MM.1S (cell line): Measurements from ENCODE around the gene MXI1.
A peak's percentile ranks its signal among the peaks of the same experiment; 100 is the strongest.

Source experiments
- DNase-seq: peaks from one replicate; pipeline ENCODE4 v3.0.0-alpha.2; 2015
- H2AFZ ChIP-seq: fragments of 300-600 bp; sonication (generic); 2 replicates; pipeline ENCODE4 v1.6.0; 2016; ENCODE audit warnings: antibody characterized with exemption, low read length
- H3F3A ChIP-seq: fragments of 300-600 bp; sonication (generic); 2 replicates; pipeline ENCODE4 v1.6.1; 2016; ENCODE audit warnings: mild to moderate bottlenecking, antibody characterized with exemption, low read length, moderate library complexity, mixed read lengths; ENCODE audit not compliant: insufficient read depth
- H3K27ac ChIP-seq: fragments of 300-600 bp; sonication (generic); 2 replicates; pipeline ENCODE4 v1.5.1; 2016; ENCODE audit warnings: mild to moderate bottlenecking, low read length
- H3K27me3 ChIP-seq: fragments of 300-600 bp; sonication (generic); replicated peaks from 2 replicates; pipeline ENCODE4 v1.6.0; 2016; ENCODE audit warnings: low read length; ENCODE audit not compliant: insufficient read depth
- H3K36me3 ChIP-seq: fragments of 300-600 bp; sonication (generic); replicated peaks from 2 replicates; pipeline ENCODE4 v1.6.1; 2016; ENCODE audit warnings: mild to moderate bottlenecking, low read length, mixed read lengths; ENCODE audit not compliant: insufficient read depth
- H3K4me1 ChIP-seq: fragments of 300-600 bp; sonication (generic); 2 replicates; pipeline ENCODE4 v1.6.1; 2016; ENCODE audit warnings: low read length, mixed read lengths
- H3K4me2 ChIP-seq: fragments of 300-600 bp; sonication (generic); 2 replicates; pipeline ENCODE4 v1.6.0; 2016; ENCODE audit warnings: low read depth, low read length
- H3K4me3 ChIP-seq: fragments of 300-600 bp; sonication (generic); 2 replicates; pipeline ENCODE4 v1.5.1; 2016; ENCODE audit warnings: low read length, mixed read lengths
- H3K79me2 ChIP-seq: fragments of 300-600 bp; sonication (generic); 2 replicates; pipeline ENCODE4 v1.6.1; 2016; ENCODE audit warnings: mixed run types, low read length, mixed read lengths
- H3K9ac ChIP-seq: fragments of 300-600 bp; sonication (generic); 2 replicates; pipeline ENCODE4 v1.6.1; 2016; ENCODE audit warnings: low read length, mixed read lengths
- H3K9me2 ChIP-seq: fragments of 300-600 bp; sonication (generic); replicated peaks from 2 replicates; pipeline ENCODE4 v1.6.1; 2016; ENCODE audit warnings: mild to moderate bottlenecking, low read length, mixed read lengths; ENCODE audit not compliant: insufficient read depth
- H3K9me3 ChIP-seq: fragments of 300-600 bp; sonication (generic); replicated peaks from 2 replicates; pipeline ENCODE4 v1.6.1; 2016; ENCODE audit warnings: mild to moderate bottlenecking, low read length, mixed read lengths; ENCODE audit not compliant: insufficient read depth
- H4K20me1 ChIP-seq: fragments of 300-600 bp; sonication (generic); 2 replicates; pipeline ENCODE4 v1.6.1; 2016; ENCODE audit warnings: mild to moderate bottlenecking, low read length, moderate library complexity, mixed read lengths; ENCODE audit not compliant: insufficient read depth
- EZH2 ChIP-seq: fragments of 300-600 bp; sonication (generic); optimal IDR thresholded peaks from 2 replicates; pipeline ENCODE3; 2017; ENCODE audit warnings: low read depth, mild to moderate bottlenecking, antibody characterized with exemption, low read length, mixed read lengths
- EZH2phosphoT487 ChIP-seq: fragments of 300-600 bp; sonication (generic); IDR thresholded peaks from 2 replicates; pipeline ENCODE4 v1.6.1; 2018; ENCODE audit warnings: antibody characterized with exemption, low read length
- TF ChIP-seq, protein P1 (sequence below): fragments of 300-600 bp; sonication (generic); IDR thresholded peaks from 2 replicates; pipeline ENCODE4 v1.5.1; 2016; ENCODE audit warnings: antibody characterized with exemption, low read length, mixed read lengths

MXI1 gene

DNA sequence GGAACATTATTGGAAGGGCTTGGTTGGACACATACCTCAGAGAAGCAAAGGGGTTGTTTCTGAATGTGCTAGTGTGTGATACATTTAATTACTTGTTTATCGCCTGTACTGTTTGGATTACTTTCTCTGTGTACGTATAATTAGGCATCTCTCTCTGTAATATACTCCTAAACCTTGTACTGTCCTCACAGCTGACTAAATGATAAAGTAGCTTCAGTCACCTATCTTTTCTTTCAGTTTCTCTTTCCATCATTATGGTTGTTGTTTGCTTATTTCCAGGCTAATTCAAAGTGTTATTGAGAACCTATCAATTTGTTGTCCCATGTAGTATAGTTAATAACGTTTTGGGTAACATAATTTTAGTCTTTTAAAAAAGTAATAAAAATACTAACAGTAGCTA is 34.0 kb downstream of the MXI1 start:
- peak overlapping the region; percentile 90 for H3K4me2 ChIP-seq
- no peaks in the 10 kb centered on the region for H4K20me1 ChIP-seq

DNA sequence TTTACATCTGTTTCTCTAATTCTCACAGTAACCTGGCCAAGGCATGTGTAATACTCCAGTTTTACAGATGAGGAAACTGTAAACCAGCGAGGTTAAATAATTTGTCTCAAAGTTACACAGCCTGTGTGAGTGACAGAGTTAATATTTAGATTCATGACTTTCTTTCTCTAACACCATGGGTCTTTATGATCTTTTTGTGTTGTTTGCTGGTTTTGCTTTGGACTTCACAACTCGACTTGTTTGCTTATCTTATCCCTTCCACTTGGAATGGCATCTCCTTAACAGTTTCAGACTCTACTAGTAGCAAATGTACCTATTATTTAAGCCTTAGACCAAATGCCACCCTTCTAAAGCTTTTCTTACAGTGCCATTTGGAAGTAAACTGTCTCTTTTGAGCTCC is 34.4 kb downstream of the MXI1 start:
- TF ChIP-seq, protein P1, sequence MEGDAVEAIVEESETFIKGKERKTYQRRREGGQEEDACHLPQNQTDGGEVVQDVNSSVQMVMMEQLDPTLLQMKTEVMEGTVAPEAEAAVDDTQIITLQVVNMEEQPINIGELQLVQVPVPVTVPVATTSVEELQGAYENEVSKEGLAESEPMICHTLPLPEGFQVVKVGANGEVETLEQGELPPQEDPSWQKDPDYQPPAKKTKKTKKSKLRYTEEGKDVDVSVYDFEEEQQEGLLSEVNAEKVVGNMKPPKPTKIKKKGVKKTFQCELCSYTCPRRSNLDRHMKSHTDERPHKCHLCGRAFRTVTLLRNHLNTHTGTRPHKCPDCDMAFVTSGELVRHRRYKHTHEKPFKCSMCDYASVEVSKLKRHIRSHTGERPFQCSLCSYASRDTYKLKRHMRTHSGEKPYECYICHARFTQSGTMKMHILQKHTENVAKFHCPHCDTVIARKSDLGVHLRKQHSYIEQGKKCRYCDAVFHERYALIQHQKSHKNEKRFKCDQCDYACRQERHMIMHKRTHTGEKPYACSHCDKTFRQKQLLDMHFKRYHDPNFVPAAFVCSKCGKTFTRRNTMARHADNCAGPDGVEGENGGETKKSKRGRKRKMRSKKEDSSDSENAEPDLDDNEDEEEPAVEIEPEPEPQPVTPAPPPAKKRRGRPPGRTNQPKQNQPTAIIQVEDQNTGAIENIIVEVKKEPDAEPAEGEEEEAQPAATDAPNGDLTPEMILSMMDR = no peak
- no peak for TF ChIP-seq EZH2
- no peak for DNase-seq
- Histone ChIP-seq H3K79me2 (peaks cover 21% of the 10 kb centered on the region), H3K4me2 (peak overlapping the region; percentile 90), H3K27ac (no peak overlapping the region), H3F3A (no peaks in the 10 kb centered on the region), H3K36me3 (no peaks in the 10 kb centered on the region), H3K9me2 (no peaks in the 10 kb centered on the region), H3K27me3 (no peaks in the 10 kb centered on the region), H3K4me1 (peaks cover 17% of the 10 kb centered on the region), H3K4me3 (peak overlapping the region; percentile 39), H3K9me3 (no peaks in the 10 kb centered on the region), H3K9ac (peak overlapping the region; percentile 12; the same call in 1 of the 2 replicates), H4K20me1 (no peaks in the 10 kb centered on the region), H2AFZ (peak overlapping the region; percentile 16; the same call in 1 of the 2 replicates)

More for the DNA sequence above, 34.0 kb downstream of the MXI1 start:
- no peaks in the 10 kb centered on the region for H3K9me3 ChIP-seq
- peak overlapping the region; percentile 39 for H3K4me3 ChIP-seq
- DNase-seq = peak; percentile 38
- H3F3A ChIP-seq = no peaks in the 10 kb centered on the region
- peaks cover 21% of the 10 kb centered on the region for H3K79me2 ChIP-seq
- H3K9ac ChIP-seq = peak overlapping the region; percentile 12; the same call in 1 of the 2 replicates
- no peak overlapping the region for H3K27ac ChIP-seq
- no peaks in the 10 kb centered on the region for H3K36me3 ChIP-seq
- no peaks in the 10 kb centered on the region for H3K9me2 ChIP-seq
- H3K4me1 ChIP-seq = peaks cover 17% of the 10 kb centered on the region
- TF ChIP-seq, protein P1 = no peak
- TF ChIP-seq EZH2 = no peak
- TF ChIP-seq EZH2phosphoT487 = no peak
- peak overlapping the region; percentile 16; the same call in 1 of the 2 replicates for H2AFZ ChIP-seq
- H3K27me3 ChIP-seq = no peaks in the 10 kb centered on the region

DNA sequence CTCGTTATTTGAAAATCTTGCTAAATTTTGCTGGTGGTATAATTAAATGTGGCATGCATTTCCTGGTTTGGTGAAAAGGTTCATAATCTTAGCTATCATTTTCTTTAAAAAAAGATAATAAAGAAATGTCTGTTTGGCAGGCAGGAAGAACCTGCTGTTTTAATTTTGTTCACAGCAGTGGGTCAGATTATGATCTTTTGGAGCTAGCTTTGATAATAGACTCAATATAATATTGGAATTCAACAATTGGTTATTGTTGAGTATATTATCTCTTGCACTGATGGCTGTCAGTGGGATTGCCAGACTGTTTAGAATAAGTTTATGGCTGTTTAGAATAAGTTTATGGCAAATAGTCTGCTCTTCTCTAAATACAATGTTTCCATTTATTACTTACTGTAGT is 35.1 kb downstream of the MXI1 start:
- H2AFZ ChIP-seq = no peak overlapping the region
- TF ChIP-seq EZH2phosphoT487 (no peak), EZH2 (no peak)
- TF ChIP-seq, protein P1 = no peak
- peaks cover 21% of the 10 kb centered on the region for H3K79me2 ChIP-seq
- H3K9ac ChIP-seq = no peak overlapping the region
- H3K27me3 ChIP-seq = no peaks in the 10 kb centered on the region
- H3K9me2 ChIP-seq = no peaks in the 10 kb centered on the region
- no peak for DNase-seq
- H3K4me3 ChIP-seq = no peak overlapping the region
- no peak overlapping the region for H3K27ac ChIP-seq
- no peaks in the 10 kb centered on the region for H3K36me3 ChIP-seq
- H3K4me2 ChIP-seq = no peak overlapping the region
- H3K9me3 ChIP-seq = no peaks in the 10 kb centered on the region
- no peaks in the 10 kb centered on the region for H3F3A ChIP-seq
- no peaks in the 10 kb centered on the region for H4K20me1 ChIP-seq
- peaks cover 17% of the 10 kb centered on the region for H3K4me1 ChIP-seq
